ENCODE measurements around the gene LRPPRC.

The LRPPRC gene

GRCh38 chr2:43945439-43945838 is 50.4 kb downstream of the LRPPRC start:
- H3K27ac ChIP-seq, result no peak overlapping the region
- TF ChIP-seq ZFX (IDR thresholded peaks at IDR 0.05), result no peak
- TF ChIP-seq CTCF (conservative IDR thresholded peaks at IDR 0.05), result no peak

GRCh38 chr2:43944915-43945314 is 50.9 kb downstream of the LRPPRC start:
- H3K27ac ChIP-seq, result no peak overlapping the region
- no peak for TF ChIP-seq CTCF (conservative IDR thresholded peaks at IDR 0.05)
- no peak for TF ChIP-seq ZFX (IDR thresholded peaks at IDR 0.05)

- TF ChIP-seq ZFX (IDR thresholded peaks at IDR 0.05) (no peak), CTCF (conservative IDR thresholded peaks at IDR 0.05) (no peak)
- H3K27ac ChIP-seq, result no peak overlapping the region
These were observed 51.9 kb downstream of the LRPPRC start for GRCh38 chr2:43943809-43944452.

- TF ChIP-seq ZFX (IDR thresholded peaks at IDR 0.05) (no peak), CTCF (conservative IDR thresholded peaks at IDR 0.05) (no peak)
- no peak overlapping the region for H3K27ac ChIP-seq
These were observed 52.5 kb downstream of the LRPPRC start for GRCh38 chr2:43943323-43943722.

GRCh38 chr2:43942881-43943280 is 52.9 kb downstream of the LRPPRC start:
- H3K27ac ChIP-seq, result no peak overlapping the region
- TF ChIP-seq CTCF (conservative IDR thresholded peaks at IDR 0.05), result no peak
- TF ChIP-seq ZFX (IDR thresholded peaks at IDR 0.05), result no peak

- no peak for TF ChIP-seq CTCF (conservative IDR thresholded peaks at IDR 0.05)
- no peak for TF ChIP-seq ZFX (IDR thresholded peaks at IDR 0.05)
These were observed 53.8 kb downstream of the LRPPRC start for GRCh38 chr2:43941966-43942365.

GRCh38 chr2:43941359-43941758 is 54.4 kb downstream of the LRPPRC start:
- no peak overlapping the region for H3K27ac ChIP-seq
- TF ChIP-seq ZFX (IDR thresholded peaks at IDR 0.05), result no peak
- no peak for TF ChIP-seq CTCF (conservative IDR thresholded peaks at IDR 0.05)

More at GRCh38 chr2:43941966-43942365, 53.8 kb downstream of the LRPPRC start:
- H3K27ac ChIP-seq, result no peak overlapping the region
